ENCODE measurements around the gene MED26.
A peak's percentile ranks its signal among the peaks of the same experiment; 100 is the strongest.
"Not testable (repeated sequence)": the region's sequence is repeated elsewhere in the genome, so short reads cannot be mapped to it uniquely, and the experiment has no call there.

The MED26 gene

DNA sequence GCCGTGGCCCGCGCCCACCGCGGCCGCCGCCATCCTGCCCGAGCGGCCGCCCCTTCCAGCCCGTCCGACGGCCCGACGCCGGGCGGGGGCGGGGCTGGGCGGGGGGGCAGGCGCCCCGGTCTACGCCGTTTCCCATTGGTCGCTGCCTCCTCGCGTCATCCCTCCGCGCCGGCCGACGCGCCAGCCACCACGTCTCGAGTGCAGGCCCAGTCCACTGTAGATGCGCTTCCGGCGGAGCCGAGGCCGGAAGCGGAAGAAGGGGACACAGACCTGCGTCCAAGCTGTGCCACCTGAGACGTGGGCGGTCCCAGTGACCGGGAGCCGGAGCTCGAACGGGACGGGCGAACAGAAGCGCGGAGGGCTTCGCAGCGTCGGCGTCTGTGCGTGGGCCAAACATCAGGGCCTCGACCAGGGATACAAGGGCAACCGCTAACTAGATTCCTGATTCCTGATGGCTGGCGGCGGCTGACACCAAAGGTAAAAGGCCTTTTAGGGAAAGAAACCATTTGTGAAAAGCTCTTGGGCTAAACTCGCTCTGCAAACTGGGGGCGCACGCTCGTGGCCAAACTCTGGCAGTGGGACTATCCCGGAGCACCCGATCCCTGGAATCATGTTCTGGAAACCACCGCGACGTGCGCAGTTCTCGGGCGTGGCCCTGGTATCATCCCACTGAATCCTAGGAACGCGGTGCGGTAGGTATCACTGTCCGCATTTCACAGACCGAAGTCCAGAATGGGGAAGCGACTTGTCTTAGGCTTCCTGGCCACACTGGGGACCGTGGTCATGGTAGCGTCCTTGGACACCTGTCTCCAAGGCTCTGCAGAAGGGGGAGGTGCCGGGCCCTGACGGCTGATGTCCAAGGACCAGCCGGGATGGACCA is 55.4 kb downstream of the MED26 start, which contains the start of gene SLC35E1:
Gene SLC35E1 (minus strand): TSS at position 84 of the 880 bp plus-strand sequence. CDS start 51 bp downstream, at position 33.
- peak; percentile 95 for DNase-seq (ENCODE audit: low read depth)

DNA sequence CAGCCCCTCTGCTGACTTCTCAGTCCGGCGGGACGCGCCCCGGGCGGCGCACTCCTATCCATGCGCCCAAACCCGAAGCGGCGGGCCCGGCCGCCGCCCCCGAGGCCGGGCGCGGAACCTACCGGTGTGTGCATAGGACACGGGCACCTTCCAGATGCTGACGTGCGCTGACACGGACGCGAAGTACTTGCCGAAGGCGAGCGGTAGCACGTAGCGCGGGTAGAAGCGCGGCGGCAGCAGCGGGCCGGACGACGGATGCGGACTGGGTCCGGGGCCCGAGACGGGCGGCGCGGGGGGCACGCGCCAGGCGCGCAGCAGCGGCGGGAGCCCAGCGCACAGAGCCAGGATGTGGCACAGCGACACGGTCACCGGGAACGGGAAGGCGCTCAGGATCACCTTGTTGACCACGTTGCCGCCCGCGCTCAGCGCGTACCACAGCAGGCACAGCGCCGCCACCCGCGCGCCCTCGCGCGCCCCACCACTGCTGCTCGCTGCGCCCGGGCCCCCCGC is 56.1 kb downstream of the MED26 start:
- DNase-seq (ENCODE audit: low read depth) = no peak

DNA sequence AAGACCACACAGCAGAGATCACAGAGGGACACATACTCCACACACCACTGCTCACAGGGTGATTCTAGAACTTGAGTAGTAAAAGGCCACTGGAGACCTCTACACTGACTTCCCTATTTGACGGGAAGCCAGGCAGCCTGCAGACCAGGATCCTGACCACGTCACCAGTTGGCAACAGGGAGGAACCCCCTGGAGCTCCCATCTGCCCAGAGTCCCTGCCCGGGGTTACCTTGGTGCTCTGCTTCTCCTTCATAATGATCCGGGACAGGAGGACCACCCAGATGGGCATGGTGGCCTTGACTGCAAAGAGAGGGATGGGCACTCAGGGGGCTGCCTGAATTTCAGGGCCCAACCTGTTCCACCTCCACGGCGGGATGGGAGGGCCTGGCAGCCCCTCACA is 56.7 kb downstream of the MED26 start:
- DNase-seq (ENCODE audit: low read depth) = peak; percentile 41

GRCh38 chr19:16569609-16570320 is 58.2 kb downstream of the MED26 start:
- no peak for DNase-seq (ENCODE audit: low read depth)

DNA sequence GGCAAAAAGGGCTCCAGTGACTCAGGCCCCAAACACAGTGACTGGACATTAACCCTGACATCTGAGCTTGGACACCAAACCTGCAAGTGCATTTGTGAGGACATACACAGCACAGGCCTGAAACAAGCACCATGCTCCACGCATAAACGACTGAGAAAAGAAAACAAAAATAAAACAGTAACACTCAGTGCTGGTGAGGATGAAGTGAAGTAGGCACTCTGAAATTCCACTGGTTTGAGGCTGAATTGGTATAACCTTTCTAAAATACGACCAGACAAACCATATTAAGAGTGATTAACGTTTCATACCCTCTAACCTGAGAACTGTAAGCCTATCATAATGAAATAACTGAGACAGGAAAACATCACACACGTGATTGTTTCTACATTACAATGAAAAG is 61.3 kb downstream of the MED26 start:
- DNase-seq (ENCODE audit: low read depth) = no peak

GRCh38 chr19:16566161-16566560 is 61.8 kb downstream of the MED26 start:
- no peak for DNase-seq (ENCODE audit: low read depth)

- no peak for DNase-seq (ENCODE audit: low read depth)
Measured at GRCh38 chr19:16564842-16565241, 63.2 kb downstream of the MED26 start.

- DNase-seq (ENCODE audit: low read depth) = no peak
Measured at GRCh38 chr19:16562608-16563025, 65.4 kb downstream of the MED26 start.

GRCh38 chr19:16561382-16561781 is 66.6 kb downstream of the MED26 start:
- no peak for DNase-seq (ENCODE audit: low read depth)

GRCh38 chr19:16559780-16560276 is 68.2 kb downstream of the MED26 start:
- no peak for DNase-seq (ENCODE audit: low read depth)

DNA sequence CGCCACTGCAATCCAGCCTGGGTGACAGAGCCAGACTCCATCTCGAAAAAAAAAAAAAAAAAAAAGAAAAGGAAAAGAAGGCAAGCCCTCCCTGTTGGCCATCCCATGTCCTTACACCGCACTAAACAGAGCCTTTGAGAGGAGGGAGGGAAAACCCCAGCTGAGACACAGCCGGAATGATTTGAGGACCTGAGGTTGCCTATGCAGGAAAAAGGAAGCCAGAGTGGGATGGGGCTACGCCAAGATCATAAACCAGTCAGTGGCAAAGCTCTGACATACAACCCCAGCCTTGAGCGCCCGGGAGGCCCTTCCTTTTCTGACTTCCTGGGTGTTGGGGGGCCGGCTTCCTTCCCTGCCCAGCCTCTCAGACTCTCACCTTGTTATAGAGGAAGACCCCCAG is 73.2 kb downstream of the MED26 start:
- no peak for DNase-seq (ENCODE audit: low read depth)

- not testable (repeated sequence) for DNase-seq (ENCODE audit: low read depth)
Measured at GRCh38 chr19:16551902-16552301, 76.1 kb downstream of the MED26 start.

DNA sequence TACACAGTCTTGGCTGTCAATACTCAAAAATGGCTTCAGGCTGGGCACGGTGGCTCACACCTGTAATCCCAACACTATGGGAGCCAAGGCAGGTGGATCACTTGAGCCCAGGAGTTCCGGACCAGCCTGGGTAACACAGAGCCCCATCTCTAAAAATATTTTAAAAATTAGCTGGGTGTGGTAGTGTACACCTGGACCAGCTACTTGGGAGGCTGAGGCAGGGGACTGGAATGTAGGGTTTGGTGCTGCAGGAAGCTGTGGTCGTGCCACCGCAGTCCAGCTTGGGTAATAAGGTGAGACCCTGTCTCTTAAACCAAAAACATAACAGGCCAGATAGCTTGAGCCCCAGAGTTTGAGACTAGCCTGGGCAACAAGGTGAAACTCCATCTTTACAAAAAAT is 79.0 kb downstream of the MED26 start:
- no peak for DNase-seq (ENCODE audit: low read depth)

DNA sequence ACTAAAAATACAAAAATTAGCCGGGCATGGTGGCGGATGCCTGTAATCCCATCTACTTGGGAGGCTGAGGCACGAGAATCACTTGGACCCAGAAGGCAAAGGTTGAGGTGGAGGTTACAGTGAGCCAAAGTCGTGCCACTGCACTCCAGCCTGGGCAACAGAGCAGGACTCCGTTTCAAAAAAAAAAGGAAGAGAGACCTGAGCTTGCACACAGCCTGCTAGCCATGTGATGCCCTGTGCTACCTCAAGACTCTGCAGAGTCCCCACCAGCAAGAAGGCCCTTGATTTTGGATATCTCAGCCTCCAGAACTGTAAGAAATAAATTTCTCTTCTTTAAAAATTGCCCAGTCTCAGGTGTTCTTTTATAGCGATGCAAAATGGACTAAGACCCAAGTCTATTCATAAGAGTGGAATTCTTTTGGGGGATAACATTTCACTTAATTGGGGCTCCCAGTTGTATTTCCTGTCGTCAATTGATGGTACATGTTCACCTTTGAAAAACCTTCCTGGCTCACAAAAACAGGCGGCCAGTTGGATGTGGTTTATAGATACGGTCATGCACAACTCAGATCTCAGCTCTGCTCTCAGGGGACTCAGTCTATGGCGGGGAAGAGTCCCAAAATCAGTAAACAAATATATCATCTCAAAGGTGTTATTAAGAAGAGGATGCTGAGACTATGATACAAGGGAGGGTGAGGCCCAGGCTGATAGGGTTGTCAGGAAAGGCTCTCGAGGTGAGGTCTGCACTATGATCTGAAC is 83.4 kb downstream of the MED26 start:
- no peak for DNase-seq (ENCODE audit: low read depth)

GRCh38 chr19:16543734-16544133 is 84.3 kb downstream of the MED26 start:
- not testable (repeated sequence) for DNase-seq (ENCODE audit: low read depth)

GRCh38 chr19:16542910-16543472 is 85.0 kb downstream of the MED26 start:
- no peak for DNase-seq (ENCODE audit: low read depth)

DNA sequence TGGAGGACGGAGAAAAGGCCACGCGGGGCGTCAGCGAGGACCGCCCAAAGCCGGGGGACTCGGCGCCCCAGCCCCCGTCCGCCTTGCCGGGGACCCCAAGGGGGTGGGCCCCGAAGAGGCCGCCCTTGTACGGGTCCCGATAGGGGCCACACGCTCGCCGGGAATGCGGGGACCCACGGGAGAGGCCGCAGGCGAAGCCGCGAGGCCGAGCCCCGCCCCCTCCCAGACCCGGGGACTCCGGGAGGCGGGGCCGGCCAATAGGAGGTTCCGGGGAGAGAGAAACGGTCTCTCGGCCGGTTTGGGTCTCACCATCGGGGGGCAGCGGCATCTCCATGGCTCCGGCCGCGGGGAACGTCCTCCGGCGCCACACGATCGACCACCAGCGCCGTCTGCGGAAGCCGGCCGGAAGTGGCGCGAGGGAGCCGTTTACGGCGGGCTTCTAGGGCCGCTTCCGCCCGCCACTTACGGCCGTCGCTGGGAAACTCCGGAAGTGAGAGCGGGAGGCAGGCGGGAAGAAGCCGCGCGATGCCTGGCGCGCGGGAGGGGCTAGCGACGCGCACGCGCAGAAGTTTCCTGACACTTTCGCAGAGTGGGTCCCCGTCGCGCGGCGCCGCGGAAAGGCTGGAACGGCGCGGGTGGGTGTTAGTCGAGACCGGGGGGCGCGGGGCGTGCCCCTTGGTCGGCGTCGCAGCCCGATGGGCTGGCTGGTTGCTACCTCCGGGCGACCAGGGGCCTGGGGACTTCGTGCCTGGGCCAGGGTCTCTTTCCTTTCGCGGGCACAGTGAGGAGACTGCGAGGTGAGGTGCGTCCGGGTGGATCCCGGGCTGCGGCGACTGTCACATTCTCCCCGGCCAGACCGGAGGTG is 85.7 kb downstream of the MED26 start, which contains the start of gene CHERP:
Gene CHERP (minus strand): TSS at position 393 of the 865 bp plus-strand sequence. CDS start 59 bp downstream, at position 334.
- DNase-seq (ENCODE audit: low read depth) = peak; percentile 91

GRCh38 chr19:16541526-16542044 is 86.4 kb downstream of the MED26 start:
- DNase-seq (ENCODE audit: low read depth) = no peak

GRCh38 chr19:16540948-16541347 is 87.1 kb downstream of the MED26 start:
- no peak for DNase-seq (ENCODE audit: low read depth)

GRCh38 chr19:16537111-16537510 is 90.9 kb downstream of the MED26 start:
- DNase-seq (ENCODE audit: low read depth) = no peak

All from fibroblast of gingiva (primary cell).